A673 (cell line): ENCODE results near the gene RAB27A. TPM values are rescaled to one million over a fixed set of nuclear protein-coding genes. Genes with fewer than 3 reads are reported as not detected.

Experiments
- BruUV-seq: library from RNA; stranded (reverse); fragments of 400-500 nt; replicated peaks from 2 replicates; lab custom pipeline; 2021; lab: Mats Ljungman, UMichigan
- CTCF ChIA-PET: fragments of 300-600 bp; sonication (Branson Sonifier 250); formaldehyde crosslinking; loops from one replicate; lab custom pipeline; 2022; ENCODE audit warnings: antibody characterized with exemption; lab: Charles Lee
- POLR2A ChIA-PET: fragments of 300-600 bp; sonication (Branson Sonifier 250); formaldehyde crosslinking; loops from one replicate; lab custom pipeline; 2022; ENCODE audit warnings: antibody characterized with exemption; ENCODE audit not compliant: low non-redundant PET; lab: Charles Lee
- DNase-seq: peaks from one replicate; pipeline ENCODE4 v3.0.0-alpha.2; 2015; ENCODE audit warnings: low spot score
- H3K27ac ChIP-seq: fragments of 200-600 bp; sonication (generic); 2 replicates; pipeline ENCODE4 v1.5.1; 2016; ENCODE audit warnings: mixed run types, low read depth, mild to moderate bottlenecking, mixed read lengths, antibody characterized with exemption, low read length; ENCODE audit not compliant: poor library complexity, severe bottlenecking
- H3K27me3 ChIP-seq: fragments of 200-600 bp; sonication (generic); replicated peaks from 2 replicates; pipeline ENCODE4 v1.6.1; 2017; ENCODE audit warnings: mixed run types, low read depth, mild to moderate bottlenecking, mixed read lengths, antibody characterized with exemption, low read length; ENCODE audit not compliant: insufficient read depth, poor library complexity
- H3K36me3 ChIP-seq: fragments of 200-600 bp; sonication (generic); 2 replicates; pipeline ENCODE4 v1.6.1; 2016; ENCODE audit warnings: mixed run types, mild to moderate bottlenecking, mixed read lengths, antibody characterized with exemption, low read length; ENCODE audit not compliant: insufficient read depth, poor library complexity, severe bottlenecking
- H3K4me1 ChIP-seq: fragments of 200-600 bp; sonication (generic); 2 replicates; pipeline ENCODE4 v1.6.1; 2017; ENCODE audit warnings: mixed run types, mild to moderate bottlenecking, mixed read lengths, antibody characterized with exemption, low read length; ENCODE audit not compliant: insufficient read depth, poor library complexity, severe bottlenecking
- H3K4me3 ChIP-seq: fragments of 200-600 bp; sonication (generic); 2 replicates; pipeline ENCODE4 v1.5.1; 2016; ENCODE audit warnings: low read depth, mixed run types, mild to moderate bottlenecking, mixed read lengths, low read length; ENCODE audit not compliant: poor library complexity, severe bottlenecking
- H3K9me3 ChIP-seq: fragments of 200-600 bp; sonication (generic); 2 replicates; pipeline ENCODE4 v1.6.1; 2016; ENCODE audit warnings: mixed run types, low read depth, mild to moderate bottlenecking, mixed read lengths, antibody characterized with exemption, low read length; ENCODE audit not compliant: poor library complexity, severe bottlenecking
- EZH2 ChIP-seq: fragments of 200-600 bp; sonication (generic); IDR thresholded peaks from 2 replicates; pipeline ENCODE4 v1.6.1; 2017; ENCODE audit warnings: borderline replicate concordance, low read depth, mild to moderate bottlenecking, mixed read lengths, antibody characterized with exemption, low read length; ENCODE audit not compliant: poor library complexity, severe bottlenecking
- intact Hi-C: fragments of 100-400 bp; cut with micrococcal nuclease; formaldehyde crosslinking; loops from one replicate; pipeline ENCODE4 v1.10.0; 2022; ENCODE audit not compliant: unreplicated experiment
- total RNA-seq: library from RNA; stranded (reverse); gene quantifications from 2 replicates; pipeline ENCODE4 v1.2.3, GENCODE V29; 2021
- TF ChIP-seq, protein P1 (sequence below): fragments of 300-800, 200-600 bp; sonication (generic); conservative IDR thresholded peaks from 2 replicates; pipeline ENCODE4 v1.5.1; 2017; ENCODE audit warnings: low read depth, mild to moderate bottlenecking, antibody characterized with exemption, low read length, moderate library complexity, mixed read lengths

The RAB27A gene
- total RNA-seq, 1 experiment from 2014 or later = 1.8 TPM

- DNase-seq = peak; percentile 11
- CTCF ChIA-PET = no interaction called here
- TF ChIP-seq, protein P1, sequence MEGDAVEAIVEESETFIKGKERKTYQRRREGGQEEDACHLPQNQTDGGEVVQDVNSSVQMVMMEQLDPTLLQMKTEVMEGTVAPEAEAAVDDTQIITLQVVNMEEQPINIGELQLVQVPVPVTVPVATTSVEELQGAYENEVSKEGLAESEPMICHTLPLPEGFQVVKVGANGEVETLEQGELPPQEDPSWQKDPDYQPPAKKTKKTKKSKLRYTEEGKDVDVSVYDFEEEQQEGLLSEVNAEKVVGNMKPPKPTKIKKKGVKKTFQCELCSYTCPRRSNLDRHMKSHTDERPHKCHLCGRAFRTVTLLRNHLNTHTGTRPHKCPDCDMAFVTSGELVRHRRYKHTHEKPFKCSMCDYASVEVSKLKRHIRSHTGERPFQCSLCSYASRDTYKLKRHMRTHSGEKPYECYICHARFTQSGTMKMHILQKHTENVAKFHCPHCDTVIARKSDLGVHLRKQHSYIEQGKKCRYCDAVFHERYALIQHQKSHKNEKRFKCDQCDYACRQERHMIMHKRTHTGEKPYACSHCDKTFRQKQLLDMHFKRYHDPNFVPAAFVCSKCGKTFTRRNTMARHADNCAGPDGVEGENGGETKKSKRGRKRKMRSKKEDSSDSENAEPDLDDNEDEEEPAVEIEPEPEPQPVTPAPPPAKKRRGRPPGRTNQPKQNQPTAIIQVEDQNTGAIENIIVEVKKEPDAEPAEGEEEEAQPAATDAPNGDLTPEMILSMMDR = no peak
- TF ChIP-seq EZH2 = no peak
- no peak overlapping the region for H3K4me3 ChIP-seq
- no peaks in the 10 kb centered on the region for H3K9me3 ChIP-seq
- no TSS peak for BruUV-seq
- no peaks in the 10 kb centered on the region for H3K4me1 ChIP-seq
- intact Hi-C loops = no loop called here
- H3K27me3 ChIP-seq = no peaks in the 10 kb centered on the region
- POLR2A ChIA-PET = no interaction called here
- no peaks in the 10 kb centered on the region for H3K36me3 ChIP-seq
- H3K27ac ChIP-seq = no peak overlapping the region
These were observed 68.3 kb downstream of the RAB27A start for GRCh38 chr15:55221090-55222011.

DNA sequence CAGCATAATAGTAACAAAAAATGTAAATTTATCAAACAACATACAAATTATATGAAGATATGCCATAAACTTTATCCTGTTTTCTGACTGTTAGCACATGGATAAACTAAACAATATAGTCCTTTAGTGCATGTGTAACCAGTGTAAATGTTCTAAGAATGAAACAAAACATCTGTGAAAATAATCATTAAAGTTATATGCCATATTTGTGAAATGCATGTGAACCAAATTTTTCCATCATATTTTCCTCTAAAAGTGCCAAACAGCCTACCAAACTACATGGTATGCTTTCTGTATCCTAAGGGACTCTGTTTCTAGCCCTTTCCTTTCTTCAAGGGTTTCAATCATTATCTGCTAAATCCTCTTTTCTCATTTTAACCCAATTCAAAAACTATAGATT, 69.0 kb downstream of the RAB27A start:
- intact Hi-C loops = no loop called here
- Histone ChIP-seq H3K27ac (no peak overlapping the region), H3K4me1 (no peaks in the 10 kb centered on the region), H3K27me3 (no peaks in the 10 kb centered on the region), H3K36me3 (no peaks in the 10 kb centered on the region), H3K4me3 (no peak overlapping the region), H3K9me3 (no peaks in the 10 kb centered on the region)
- TF ChIP-seq, protein P1 = no peak
- no peak for TF ChIP-seq EZH2
- ChIA-PET CTCF (no interaction called here), POLR2A (no interaction called here)
- DNase-seq = no peak
- no TSS peak for BruUV-seq

DNA sequence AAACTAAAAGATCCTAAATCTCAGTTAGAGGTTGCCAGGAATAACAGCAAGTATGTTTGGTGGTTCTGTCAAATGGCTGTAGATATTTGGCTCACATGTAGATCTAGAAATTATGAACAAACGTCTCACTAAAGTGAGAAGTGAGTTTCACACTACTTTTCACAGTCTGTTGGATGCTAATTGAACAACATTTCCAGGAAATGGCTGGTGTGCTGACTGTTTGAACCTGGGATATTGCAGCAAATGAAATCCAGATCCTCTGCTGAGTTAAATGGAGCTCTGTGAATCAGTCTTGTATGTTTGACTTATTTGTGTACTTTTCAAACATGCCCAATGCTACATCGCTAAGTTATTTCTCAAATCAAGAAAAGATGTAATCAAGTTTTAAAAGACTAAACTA, 71.6 kb downstream of the RAB27A start:
- no peak overlapping the region for H3K27ac ChIP-seq
- no peaks in the 10 kb centered on the region for H3K36me3 ChIP-seq
- no peaks in the 10 kb centered on the region for H3K9me3 ChIP-seq
- ChIA-PET CTCF (interaction anchor here (0.7 to 1.1 kb wide), 2 partner anchors 73 to 222 kb away, joined by 4 read pairs; no protein-coding TSS in a partner anchor), POLR2A (no interaction called here)
- H3K27me3 ChIP-seq = no peaks in the 10 kb centered on the region
- no peak for TF ChIP-seq EZH2
- TF ChIP-seq, protein P1 = no peak
- no peaks in the 10 kb centered on the region for H3K4me1 ChIP-seq
- no TSS peak for BruUV-seq
- H3K4me3 ChIP-seq = no peak overlapping the region
- no peak for DNase-seq
- intact Hi-C loops = loop anchor here (5.0 kb wide), 1 partner anchor 424 kb away; no protein-coding TSS in a partner anchor
